HG03460 (cell line): ENCODE data around the gene AGAP1.

ENCODE experiments used
- ATAC-seq: cut with Tn5 transposase; IDR thresholded peaks from one replicate; pipeline ENCODE4 v1.9.1; 2021; ENCODE audit not compliant: unreplicated experiment

AGAP1 gene

GRCh38 chr2:235626658-235627057 lies 132.8 kb downstream of the AGAP1 start:
- ATAC-seq, result no peak

- ATAC-seq, result no peak
Measured at GRCh38 chr2:235627682-235628081, 133.8 kb downstream of the AGAP1 start.

- ATAC-seq, result no peak
Measured at GRCh38 chr2:235630718-235631296, 137.0 kb downstream of the AGAP1 start.

- ATAC-seq, result no peak
Measured at GRCh38 chr2:235634435-235635158, 140.8 kb downstream of the AGAP1 start.

GRCh38 chr2:235636546-235636945 lies 142.7 kb downstream of the AGAP1 start:
- no peak for ATAC-seq

GRCh38 chr2:235637896-235638295 lies 144.1 kb downstream of the AGAP1 start:
- ATAC-seq, result no peak

GRCh38 chr2:235638541-235639427 lies 144.9 kb downstream of the AGAP1 start:
- no peak for ATAC-seq

- no peak for ATAC-seq
Measured at GRCh38 chr2:235639428-235639773, 145.6 kb downstream of the AGAP1 start.

GRCh38 chr2:235639885-235640284 lies 146.0 kb downstream of the AGAP1 start:
- no peak for ATAC-seq

GRCh38 chr2:235640377-235640776 lies 146.5 kb downstream of the AGAP1 start:
- ATAC-seq, result no peak

GRCh38 chr2:235640926-235641723 lies 147.3 kb downstream of the AGAP1 start:
- ATAC-seq, result no peak

GRCh38 chr2:235641956-235642355 lies 148.1 kb downstream of the AGAP1 start:
- no peak for ATAC-seq

- ATAC-seq, result no peak
Measured at GRCh38 chr2:235642446-235643098, 148.7 kb downstream of the AGAP1 start.

GRCh38 chr2:235643680-235644511 lies 150.1 kb downstream of the AGAP1 start:
- no peak for ATAC-seq

GRCh38 chr2:235647264-235647663 lies 153.4 kb downstream of the AGAP1 start:
- ATAC-seq, result no peak

GRCh38 chr2:235647877-235648276 lies 154.0 kb downstream of the AGAP1 start:
- no peak for ATAC-seq

GRCh38 chr2:235649418-235649817 lies 155.6 kb downstream of the AGAP1 start:
- no peak for ATAC-seq

- ATAC-seq, result no peak
Measured at GRCh38 chr2:235651643-235652042, 157.8 kb downstream of the AGAP1 start.

- no peak for ATAC-seq
Measured at GRCh38 chr2:235654103-235654813, 160.4 kb downstream of the AGAP1 start.
